GM12874 (cell line): ENCODE measurements around the gene PA2G4.

ENCODE experiments used
- TF ChIP-seq, protein P1 (sequence below): IDR thresholded peaks from 2 replicates; pipeline ENCODE4 v1.5.1; 2011; ENCODE audit warnings: low read depth, mild to moderate bottlenecking, control low read depth, low read length, moderate library complexity; ENCODE audit not compliant: insufficient read depth

Gene PA2G4

DNA sequence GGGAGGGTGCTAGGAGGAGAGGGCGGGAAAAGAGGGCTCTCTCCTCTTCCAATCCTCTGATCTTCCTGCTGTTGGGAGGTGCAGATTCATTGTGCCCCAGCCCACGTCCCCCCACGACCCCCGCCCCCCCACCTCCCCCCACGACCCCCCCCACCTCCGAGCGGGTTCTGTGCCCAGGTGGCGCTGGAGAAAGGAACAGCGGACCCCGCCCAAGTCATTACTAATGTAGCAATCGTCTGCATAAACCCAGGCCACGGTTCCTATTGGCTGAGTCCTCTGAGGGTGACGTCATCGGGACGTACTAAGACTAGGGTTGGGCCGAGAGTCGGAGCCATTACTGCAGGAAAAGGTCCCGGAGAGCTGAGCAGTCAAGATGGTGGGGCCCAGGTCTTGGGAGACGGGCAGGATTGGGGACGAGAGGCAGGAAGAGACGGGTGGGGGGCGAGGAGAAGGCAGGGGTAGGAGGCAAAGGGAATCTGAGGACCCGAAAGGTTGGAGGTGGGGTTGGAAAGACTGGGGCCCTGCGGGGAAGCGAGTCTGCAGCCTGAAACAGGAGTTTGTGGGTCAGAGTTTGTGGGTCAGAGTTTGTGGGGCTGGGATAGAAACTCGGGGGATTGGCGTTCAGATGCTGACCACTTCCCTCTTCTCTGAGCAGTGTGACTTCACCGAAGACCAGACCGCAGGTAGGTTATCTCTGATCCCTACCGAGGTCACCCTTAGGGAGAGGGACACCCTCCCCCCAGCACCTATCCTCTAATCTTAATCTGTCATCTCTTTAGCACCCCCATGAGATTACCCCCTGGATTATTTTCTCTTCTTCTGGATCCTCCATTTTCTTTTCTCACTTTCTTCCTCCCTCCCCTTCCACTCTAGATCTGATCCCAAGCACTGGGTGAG lies 53.9 kb downstream of the PA2G4 start, which contains the start of gene MYL6:
Gene MYL6, plus strand, starts transcription at position 331 of the 897 bp plus-strand sequence. Its CDS starts 43 bp downstream, at position 374.
- TF ChIP-seq, protein P1, sequence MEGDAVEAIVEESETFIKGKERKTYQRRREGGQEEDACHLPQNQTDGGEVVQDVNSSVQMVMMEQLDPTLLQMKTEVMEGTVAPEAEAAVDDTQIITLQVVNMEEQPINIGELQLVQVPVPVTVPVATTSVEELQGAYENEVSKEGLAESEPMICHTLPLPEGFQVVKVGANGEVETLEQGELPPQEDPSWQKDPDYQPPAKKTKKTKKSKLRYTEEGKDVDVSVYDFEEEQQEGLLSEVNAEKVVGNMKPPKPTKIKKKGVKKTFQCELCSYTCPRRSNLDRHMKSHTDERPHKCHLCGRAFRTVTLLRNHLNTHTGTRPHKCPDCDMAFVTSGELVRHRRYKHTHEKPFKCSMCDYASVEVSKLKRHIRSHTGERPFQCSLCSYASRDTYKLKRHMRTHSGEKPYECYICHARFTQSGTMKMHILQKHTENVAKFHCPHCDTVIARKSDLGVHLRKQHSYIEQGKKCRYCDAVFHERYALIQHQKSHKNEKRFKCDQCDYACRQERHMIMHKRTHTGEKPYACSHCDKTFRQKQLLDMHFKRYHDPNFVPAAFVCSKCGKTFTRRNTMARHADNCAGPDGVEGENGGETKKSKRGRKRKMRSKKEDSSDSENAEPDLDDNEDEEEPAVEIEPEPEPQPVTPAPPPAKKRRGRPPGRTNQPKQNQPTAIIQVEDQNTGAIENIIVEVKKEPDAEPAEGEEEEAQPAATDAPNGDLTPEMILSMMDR, result no peak

DNA sequence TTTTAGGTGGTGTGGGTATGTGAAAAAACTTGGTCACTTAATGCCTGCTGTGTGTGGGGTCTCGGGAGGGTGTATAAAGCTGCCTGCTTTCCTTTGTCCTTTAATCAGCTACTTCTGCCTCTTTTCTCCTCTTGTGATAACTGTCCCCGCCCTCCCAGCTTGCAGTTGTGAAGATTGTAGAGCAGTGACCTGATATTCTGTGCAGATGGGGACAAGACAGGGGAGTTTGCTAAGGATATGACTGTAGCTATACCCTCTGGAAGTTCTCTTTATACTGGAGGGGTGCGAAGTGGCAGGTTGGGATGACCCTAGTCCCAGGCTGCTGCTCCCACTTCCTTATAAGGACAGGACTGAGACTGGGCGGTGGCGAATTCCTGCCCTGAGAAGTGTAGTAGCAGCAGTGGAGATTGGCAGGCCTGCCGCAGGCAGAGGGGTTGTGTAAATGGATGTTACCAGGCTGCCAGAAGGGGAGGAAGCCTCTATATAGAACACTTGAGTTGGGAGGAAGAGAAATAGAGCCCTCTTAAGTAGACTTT lies 54.6 kb downstream of the PA2G4 start:
- TF ChIP-seq, protein P1, result no peak

DNA sequence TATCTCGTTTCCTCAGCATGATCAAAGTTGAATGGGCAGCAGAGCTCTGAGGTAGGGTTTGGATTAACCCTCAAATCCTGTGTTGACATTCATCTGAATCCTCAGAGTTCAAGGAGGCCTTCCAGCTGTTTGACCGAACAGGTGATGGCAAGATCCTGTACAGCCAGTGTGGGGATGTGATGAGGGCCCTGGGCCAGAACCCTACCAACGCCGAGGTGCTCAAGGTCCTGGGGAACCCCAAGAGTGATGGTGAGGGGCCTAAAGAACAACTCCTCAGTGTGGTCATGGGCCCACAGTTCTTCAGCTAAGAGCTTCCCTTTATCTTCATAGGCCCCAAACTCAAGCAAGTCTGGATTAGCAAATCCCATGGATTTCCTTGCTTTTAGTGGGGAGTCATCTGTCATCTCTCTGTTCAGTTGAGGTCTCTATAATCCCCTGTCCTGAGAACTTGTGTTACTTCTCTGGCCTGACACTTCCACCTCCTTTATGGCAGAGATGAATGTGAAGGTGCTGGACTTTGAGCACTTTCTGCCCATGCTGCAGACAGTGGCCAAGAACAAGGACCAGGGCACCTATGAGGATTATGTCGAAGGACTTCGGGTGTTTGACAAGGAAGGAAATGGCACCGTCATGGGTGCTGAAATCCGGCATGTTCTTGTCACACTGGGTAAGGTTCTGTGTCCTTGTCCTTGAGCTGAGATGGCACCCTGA lies 55.3 kb downstream of the PA2G4 start:
- TF ChIP-seq, protein P1, result no peak

DNA sequence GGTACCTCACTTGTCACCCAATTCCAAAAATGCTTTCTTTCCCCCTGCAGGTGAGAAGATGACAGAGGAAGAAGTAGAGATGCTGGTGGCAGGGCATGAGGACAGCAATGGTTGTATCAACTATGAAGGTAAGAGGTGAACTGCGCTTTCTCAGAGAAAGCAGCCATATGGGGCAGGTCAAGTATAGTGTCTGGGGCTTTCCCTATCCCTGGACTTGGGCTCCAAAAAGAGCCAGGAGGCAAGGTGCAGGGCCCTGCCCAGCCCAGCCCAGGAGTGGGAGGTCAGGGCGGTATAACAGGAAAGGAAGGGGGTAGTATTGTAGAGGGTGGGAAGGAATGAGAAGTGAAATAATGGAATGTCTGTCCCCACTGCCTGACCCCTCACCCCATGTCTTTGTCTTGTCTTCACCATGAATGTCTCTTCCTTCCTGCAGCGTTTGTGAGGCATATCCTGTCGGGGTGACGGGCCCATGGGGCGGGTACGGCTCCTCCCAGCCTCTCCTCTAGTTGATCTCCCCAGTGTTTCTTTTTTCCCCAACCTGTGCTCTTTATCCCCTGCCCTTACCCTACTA lies 55.9 kb downstream of the PA2G4 start:
- TF ChIP-seq, protein P1, result no peak

DNA sequence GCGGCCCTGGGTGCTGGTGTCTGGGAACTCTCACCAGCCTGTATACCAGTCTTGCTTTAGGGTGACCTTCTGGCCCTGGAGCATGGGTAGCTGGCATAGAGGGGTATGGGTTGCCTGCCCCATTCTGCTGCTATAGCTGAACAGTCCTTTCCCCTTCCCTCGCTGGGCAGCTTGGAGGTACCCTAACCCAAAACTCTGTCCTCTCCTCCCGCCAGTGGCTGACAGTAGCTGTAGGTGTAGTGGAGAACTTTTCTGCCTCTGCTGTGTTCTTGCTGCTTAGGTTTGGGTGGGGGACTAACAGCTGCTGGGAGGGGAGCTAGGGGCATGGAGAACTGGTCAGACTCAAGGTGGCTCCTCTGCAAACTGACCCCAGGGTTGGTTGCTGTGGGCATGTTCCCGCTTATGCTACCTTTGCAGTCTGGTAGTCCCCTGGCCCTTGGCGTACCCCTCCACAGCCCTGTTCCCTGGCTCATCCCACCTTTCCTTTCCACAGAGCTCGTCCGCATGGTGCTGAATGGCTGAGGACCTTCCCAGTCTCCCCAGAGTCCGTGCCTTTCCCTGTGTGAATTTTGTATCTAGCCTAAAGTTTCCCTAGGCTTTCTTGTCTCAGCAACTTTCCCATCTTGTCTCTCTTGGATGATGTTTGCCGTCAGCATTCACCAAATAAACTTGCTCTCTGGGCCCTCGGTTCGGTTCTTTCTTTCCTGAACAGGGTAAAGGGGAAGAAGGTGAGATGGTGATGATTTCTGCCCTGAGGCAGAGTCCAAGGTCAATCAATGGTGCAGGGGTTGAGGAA lies 56.7 kb downstream of the PA2G4 start:
- TF ChIP-seq, protein P1, result no peak

DNA sequence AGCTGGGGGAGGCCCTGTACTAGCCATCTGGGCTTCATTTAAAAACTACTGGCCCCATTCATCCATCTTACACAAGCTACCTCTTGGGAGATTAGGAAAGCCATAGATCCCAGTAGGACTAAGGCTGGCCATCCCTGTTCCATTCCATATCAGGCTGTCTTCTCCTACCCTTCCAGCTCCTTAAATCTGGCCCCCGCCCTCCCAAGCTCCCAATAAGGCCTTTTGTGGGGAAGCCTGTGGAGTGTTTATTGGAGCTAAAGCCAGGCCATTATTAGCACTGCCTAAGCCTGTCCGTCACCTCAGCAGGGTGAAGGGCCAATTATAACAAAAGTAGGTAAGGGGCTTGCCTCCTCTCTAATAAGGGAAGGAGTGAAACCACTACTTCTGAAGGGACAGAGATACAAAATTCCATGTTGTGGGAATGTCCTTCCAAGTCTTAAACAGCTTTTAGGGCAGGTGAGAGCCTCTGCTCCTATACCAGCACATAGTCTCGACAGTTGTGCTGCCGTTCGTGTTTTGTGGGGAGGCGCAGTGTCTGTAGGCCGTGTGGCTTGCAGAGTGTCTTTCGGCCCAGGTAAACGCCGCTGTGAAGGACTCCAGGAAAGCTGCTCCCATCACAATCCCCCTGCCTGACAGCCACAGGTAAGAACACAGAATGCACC lies 57.5 kb downstream of the PA2G4 start:
- TF ChIP-seq, protein P1, result no peak
